Ascending aorta (tissue), 2 donors: ENCODE results near the gene MTCL3.

Experiments
- DNase-seq, 2 donors: peaks; one replicate each; pipeline ENCODE4 v3.0.0-alpha.2; 2019; ENCODE audit warnings: low spot score in 2 of 2
- H3K27ac ChIP-seq, 2 donors: fragments of 200-600 bp; sonication (generic); one replicate each; pipeline ENCODE4 v1.5.1; 2016 to 2017; ENCODE audit warnings: mild to moderate bottlenecking in 1 of 2
- H3K27me3 ChIP-seq: fragments of 200-600 bp; sonication (generic); one replicate; pipeline ENCODE4 v1.5.1; 2017
- H3K36me3 ChIP-seq, 2 donors: fragments of 200-600 bp; sonication (generic); one replicate each; pipeline ENCODE4 v1.5.1; 2016
- H3K4me1 ChIP-seq, 2 donors: fragments of 200-600 bp; sonication (generic); one replicate each; pipeline ENCODE4 v1.5.1; 2016 to 2017; ENCODE audit warnings: mild to moderate bottlenecking in 1 of 2
- H3K4me3 ChIP-seq, 2 donors: fragments of 200-600 bp; sonication (generic); one replicate each; pipeline ENCODE4 v1.5.1; 2016 to 2017; ENCODE audit warnings: mild to moderate bottlenecking in 1 of 2
- H3K9me3 ChIP-seq, 2 donors: fragments of 200-600 bp; sonication (generic); one replicate each; pipeline ENCODE4 v1.5.1; 2016
- CTCF ChIP-seq, 3 experiments: fragments of 200-600 bp in 2 of 3; fragments of 450-650 bp in 1 of 3; sonication (generic) in 2 of 3; IDR thresholded peaks; one replicate each; pipeline ENCODE4 v1.5.1; 2016 to 2019; ENCODE audit warnings: antibody characterized with exemption in 3 of 3, mild to moderate bottlenecking in 1 of 3, moderate library complexity in 1 of 3
- intact Hi-C: fragments of 100-400 bp; cut with DNase I; formaldehyde crosslinking; loops from one replicate; pipeline ENCODE4 v1.15.1; 2023

The MTCL3 gene

GRCh38 chr6:127481111-127481510, 38.0 kb downstream of the MTCL3 start:
- no peaks in the 10 kb centered on the region for H3K36me3 ChIP-seq
- no peak for TF ChIP-seq CTCF (IDR thresholded peaks at IDR 0.05)
- H3K9me3 ChIP-seq = no peaks in the 10 kb centered on the region
- no peak overlapping the region for H3K4me3 ChIP-seq
- intact Hi-C loops = no loop called here
- H3K27me3 ChIP-seq = no peaks in the 10 kb centered on the region
- H3K27ac ChIP-seq = no peak overlapping the region
- no peak for DNase-seq
- no peaks in the 10 kb centered on the region for H3K4me1 ChIP-seq

- no peak for TF ChIP-seq CTCF (IDR thresholded peaks at IDR 0.05)
- no peaks in the 10 kb centered on the region for H3K9me3 ChIP-seq
- no peaks in the 10 kb centered on the region for H3K27me3 ChIP-seq
- no peaks in the 10 kb centered on the region for H3K36me3 ChIP-seq
- intact Hi-C loops = no loop called here
- no peak overlapping the region for H3K27ac ChIP-seq
- no peak for DNase-seq
- no peak overlapping the region for H3K4me3 ChIP-seq
- H3K4me1 ChIP-seq = no peaks in the 10 kb centered on the region
Observed at GRCh38 chr6:127477658-127478057, 41.5 kb downstream of the MTCL3 start.

GRCh38 chr6:127475823-127476176, 43.3 kb downstream of the MTCL3 start:
- intact Hi-C loops = no loop called here
- no peak overlapping the region for H3K4me3 ChIP-seq
- no peak for DNase-seq
- no peak overlapping the region for H3K27ac ChIP-seq
- TF ChIP-seq CTCF (IDR thresholded peaks at IDR 0.05) = no peak
- no peaks in the 10 kb centered on the region for H3K9me3 ChIP-seq
- no peaks in the 10 kb centered on the region for H3K4me1 ChIP-seq
- no peaks in the 10 kb centered on the region for H3K27me3 ChIP-seq
- no peaks in the 10 kb centered on the region for H3K36me3 ChIP-seq

- TF ChIP-seq CTCF (IDR thresholded peaks at IDR 0.05) = no peak
- no peaks in the 10 kb centered on the region for H3K9me3 ChIP-seq
- intact Hi-C loops = no loop called here
- no peaks in the 10 kb centered on the region for H3K36me3 ChIP-seq
- H3K27me3 ChIP-seq = no peaks in the 10 kb centered on the region
- H3K4me3 ChIP-seq = no peak overlapping the region
- no peaks in the 10 kb centered on the region for H3K4me1 ChIP-seq
- no peak for DNase-seq
- no peak overlapping the region for H3K27ac ChIP-seq
Observed at GRCh38 chr6:127475135-127475822, 43.9 kb downstream of the MTCL3 start.

- TF ChIP-seq CTCF (IDR thresholded peaks at IDR 0.05) = no peak
- H3K9me3 ChIP-seq = no peaks in the 10 kb centered on the region
- no peaks in the 10 kb centered on the region for H3K36me3 ChIP-seq
- no peak for DNase-seq
- intact Hi-C loops = no loop called here
- no peaks in the 10 kb centered on the region for H3K27me3 ChIP-seq
- no peaks in the 10 kb centered on the region for H3K4me1 ChIP-seq
- H3K27ac ChIP-seq = no peak overlapping the region
- H3K4me3 ChIP-seq = no peak overlapping the region
Observed at GRCh38 chr6:127471379-127472255, 47.5 kb downstream of the MTCL3 start.
